Activated CD4-positive, alpha-beta T cell treated with anti-CD3 and anti-CD28 coated beads, Interleukin-2, amount 50 U/mL, for 48 hours (primary cell): ENCODE data around the gene MINDY4B.

Experiments used
- DNase-seq, 2 experiments: peaks; one replicate each; pipeline ENCODE4 v3.0.0-alpha.2; 2020

The MINDY4B gene

GRCh38 chr3:150905339-150905738, at the start of gene MINDY4B:
Gene MINDY4B (minus strand): TSS chr3:150905439. CDS start chr3:150905439, 0 bp downstream.
- no peak for DNase-seq

GRCh38 chr3:150951923-150952322, 46.7 kb upstream of the MINDY4B start:
- DNase-seq, result no peak

GRCh38 chr3:150945226-150946032, 40.2 kb upstream of the MINDY4B start:
- no peak for DNase-seq

GRCh38 chr3:150942221-150942620, 37.0 kb upstream of the MINDY4B start:
- DNase-seq, result no peak

GRCh38 chr3:150936693-150937092, 31.5 kb upstream of the MINDY4B start:
- no peak for DNase-seq

GRCh38 chr3:150933473-150933995, 28.3 kb upstream of the MINDY4B start:
- no peak for DNase-seq

GRCh38 chr3:150931745-150932144, 26.5 kb upstream of the MINDY4B start:
- no peak for DNase-seq

GRCh38 chr3:150930839-150931238, 25.6 kb upstream of the MINDY4B start:
- no peak for DNase-seq

- no peak for DNase-seq
These were observed 23.0 kb upstream of the MINDY4B start for GRCh38 chr3:150928234-150928633.

- DNase-seq, result no peak
These were observed 21.1 kb upstream of the MINDY4B start for GRCh38 chr3:150926328-150926727.

GRCh38 chr3:150925751-150926201, 20.5 kb upstream of the MINDY4B start:
- DNase-seq, result peak; percentile 62 to 68

GRCh38 chr3:150922611-150923010, 17.4 kb upstream of the MINDY4B start:
- no peak for DNase-seq

- DNase-seq, result no peak
These were observed 16.0 kb upstream of the MINDY4B start for GRCh38 chr3:150921209-150921608.

- no peak for DNase-seq
These were observed 15.0 kb upstream of the MINDY4B start for GRCh38 chr3:150920236-150920635.

- DNase-seq, result no peak
These were observed 12.7 kb upstream of the MINDY4B start for GRCh38 chr3:150917951-150918350.

- DNase-seq, result no peak
These were observed 8.1 kb upstream of the MINDY4B start for GRCh38 chr3:150913133-150913922.

- DNase-seq, result no peak
These were observed 7.3 kb upstream of the MINDY4B start for GRCh38 chr3:150912501-150912900.

- DNase-seq, result no peak
These were observed 6.5 kb upstream of the MINDY4B start for GRCh38 chr3:150911771-150912170.

GRCh38 chr3:150906461-150906860, 1.2 kb upstream of the MINDY4B start:
- DNase-seq, result no peak

GRCh38 chr3:150905746-150906145, 507 bp upstream of the MINDY4B start:
- DNase-seq, result no peak

- no peak for DNase-seq
These were observed 2.3 kb downstream of the MINDY4B start for GRCh38 chr3:150902988-150903387.

- DNase-seq, result no peak
These were observed 3.4 kb downstream of the MINDY4B start for GRCh38 chr3:150901793-150902192.

GRCh38 chr3:150899141-150899540, 6.1 kb downstream of the MINDY4B start:
- DNase-seq, result no peak
